GM18861 (cell line): ENCODE results near the gene CCDC28B.

Experiments
- ATAC-seq: cut with Tn5 transposase; IDR thresholded peaks from one replicate; pipeline ENCODE4 v1.9.1; 2021; ENCODE audit not compliant: unreplicated experiment

CCDC28B gene

GRCh38 chr1:32220746-32221580, 20.6 kb downstream of the CCDC28B start:
- no peak for ATAC-seq

GRCh38 chr1:32221581-32221979, 21.2 kb downstream of the CCDC28B start:
- ATAC-seq, result no peak

- peak; percentile 87 for ATAC-seq
Observed at GRCh38 chr1:32221980-32222755, 21.8 kb downstream of the CCDC28B start, which contains the start of the genes EIF3I and TMEM234. TSS of gene EIF3I (plus strand) at chr1:32222407. CDS start at chr1:32222442, 35 bp downstream. TSS of gene TMEM234 (minus strand) at chr1:32222353. CDS start at chr1:32222322, 31 bp downstream.

- ATAC-seq, result no peak
Observed at GRCh38 chr1:32223683-32224082, 23.3 kb downstream of the CCDC28B start.

GRCh38 chr1:32224285-32224684, 23.9 kb downstream of the CCDC28B start:
- ATAC-seq, result no peak

- ATAC-seq, result no peak
Observed at GRCh38 chr1:32228771-32229170, 28.4 kb downstream of the CCDC28B start.

GRCh38 chr1:32231843-32232432, 31.5 kb downstream of the CCDC28B start:
- no peak for ATAC-seq

- ATAC-seq, result no peak
Observed at GRCh38 chr1:32232558-32233304, 32.3 kb downstream of the CCDC28B start.

- ATAC-seq, result no peak
Observed at GRCh38 chr1:32234792-32235191, 34.4 kb downstream of the CCDC28B start.

- ATAC-seq, result no peak
Observed at GRCh38 chr1:32239337-32239736, 38.9 kb downstream of the CCDC28B start.

GRCh38 chr1:32239790-32240139, 39.4 kb downstream of the CCDC28B start:
- no peak for ATAC-seq

GRCh38 chr1:32240140-32240951, 40.0 kb downstream of the CCDC28B start:
- ATAC-seq, result no peak

- ATAC-seq, result no peak
Observed at GRCh38 chr1:32241001-32241763, 40.8 kb downstream of the CCDC28B start.

GRCh38 chr1:32242341-32242851, 42.0 kb downstream of the CCDC28B start:
- ATAC-seq, result no peak

- ATAC-seq, result no peak
Observed at GRCh38 chr1:32246888-32247273, 46.5 kb downstream of the CCDC28B start, which contains the start of gene FAM167B. TSS of gene FAM167B (plus strand) at chr1:32247222. CDS start at chr1:32247422, 200 bp downstream.

GRCh38 chr1:32247452-32247851, 47.1 kb downstream of the CCDC28B start:
- ATAC-seq, result no peak

GRCh38 chr1:32247983-32248889, 47.8 kb downstream of the CCDC28B start:
- ATAC-seq, result no peak
